Caco-2 (cell line): ENCODE data around the gene DERL3. TPM values are rescaled to one million over a fixed set of nuclear protein-coding genes. Genes with fewer than 3 reads are reported as not detected.

Experiments used
- BruUV-seq: library from RNA; stranded (reverse); fragments of 400-500 nt; replicated peaks from 2 replicates; lab custom pipeline; 2021; lab: Mats Ljungman, UMichigan
- CTCF ChIA-PET: fragments of 300-600 bp; sonication (Branson Sonifier 250); formaldehyde crosslinking; loops from one replicate; lab custom pipeline; 2022; ENCODE audit warnings: antibody characterized with exemption; lab: Charles Lee
- POLR2A ChIA-PET: fragments of 300-600 bp; sonication (Branson Sonifier 250); formaldehyde crosslinking; loops from one replicate; lab custom pipeline; 2022; ENCODE audit warnings: antibody characterized with exemption; lab: Charles Lee
- DNase-seq, 2 experiments: peaks; one replicate each; pipeline versions ENCODE4 v3.0.0 to v3.0.0-alpha.2; 2020 to 2022
- H3K27me3 ChIP-seq: replicated peaks from 2 replicates; pipeline ENCODE4 v1.6.0; 2011; ENCODE audit warnings: low read length; ENCODE audit not compliant: control insufficient read depth, insufficient read depth
- H3K36me3 ChIP-seq: 2 replicates; pipeline ENCODE4 v1.5.1; 2011; ENCODE audit warnings: low read length; ENCODE audit not compliant: control insufficient read depth, insufficient read depth
- H3K4me1 ChIP-seq: fragments of 250-450 bp; sonication (Bioruptor Pico); 2 replicates; pipeline ENCODE4 v1.5.1; 2020; ENCODE audit warnings: mild to moderate bottlenecking
- H3K4me3 ChIP-seq: 2 replicates; pipeline ENCODE4 v1.5.1; 2011; ENCODE audit warnings: low read depth, mild to moderate bottlenecking, control low read depth, low read length
- H3K9me3 ChIP-seq: fragments of 250-450 bp; sonication (Bioruptor Pico); 2 replicates; pipeline ENCODE4 v1.5.1; 2020; ENCODE audit warnings: mild to moderate bottlenecking, moderate library complexity
- H3K27ac Mint-ChIP-seq: one replicate; pipeline ENCODE4 v1.8.0; 2022; ENCODE audit warnings: mixed read lengths; ENCODE audit not compliant: unreplicated experiment
- H3K27me3 Mint-ChIP-seq: one replicate; pipeline ENCODE4 v1.8.0; 2022; ENCODE audit warnings: mixed read lengths; ENCODE audit not compliant: insufficient read depth, unreplicated experiment
- H3K36me3 Mint-ChIP-seq: one replicate; pipeline ENCODE4 v1.8.0; 2022; ENCODE audit warnings: mild to moderate bottlenecking, mixed read lengths; ENCODE audit not compliant: insufficient read depth, unreplicated experiment
- H3K4me1 Mint-ChIP-seq: one replicate; pipeline ENCODE4 v1.8.0; 2022; ENCODE audit warnings: low read depth, mixed read lengths; ENCODE audit not compliant: unreplicated experiment
- H3K4me3 Mint-ChIP-seq: one replicate; pipeline ENCODE4 v1.8.0; 2022; ENCODE audit warnings: mild to moderate bottlenecking, moderate library complexity, mixed read lengths; ENCODE audit not compliant: unreplicated experiment
- H3K9me3 Mint-ChIP-seq: one replicate; pipeline ENCODE4 v1.8.0; 2022; ENCODE audit warnings: mixed read lengths; ENCODE audit not compliant: unreplicated experiment
- CTCF ChIP-seq, 2 experiments: fragments of 200-600 bp in 1 of 2; IDR thresholded peaks; 1 replicate in 1 of 2; 2 replicates in 1 of 2; pipeline versions ENCODE4 v1.5.1 to v1.8.0; 2011 to 2022; ENCODE audit warnings: antibody characterized with exemption in 1 of 2, control low read depth in 1 of 2, inconsistent platforms in 1 of 2, low read depth in 1 of 2, low read length in 1 of 2, mild to moderate bottlenecking in 1 of 2, moderate library complexity in 1 of 2; ENCODE audit not compliant: insufficient read depth in 1 of 2, severe bottlenecking in 1 of 2, unreplicated experiment in 1 of 2
- intact Hi-C: fragments of 100-400 bp; cut with micrococcal nuclease; formaldehyde crosslinking; loops from one replicate; pipeline ENCODE4 v1.10.0; 2022; ENCODE audit not compliant: unreplicated experiment
- total RNA-seq: library from RNA; stranded (reverse); gene quantifications from 2 replicates; pipeline ENCODE4 v1.2.3, GENCODE V29; 2022

DERL3 gene
- total RNA-seq, 1 experiment from 2014 or later: 4.4 TPM

GRCh38 chr22:23847310-23847920, 8.6 kb upstream of the DERL3 start:
- Histone ChIP-seq H3K9me3 (no peaks in the 10 kb centered on the region), H3K36me3 (no peaks in the 10 kb centered on the region), H3K27me3 (no peaks in the 10 kb centered on the region), H3K4me1 (peaks cover 8% of the 10 kb centered on the region), H3K4me3 (no peak overlapping the region)
- BruUV-seq: no TSS peak
- Mint-ChIP-seq H3K36me3 (peaks cover 6% of the 10 kb centered on the region), H3K27me3 (no peaks in the 10 kb centered on the region), H3K4me1 (no peaks in the 10 kb centered on the region), H3K27ac (no peak overlapping the region), H3K4me3 (no peak overlapping the region), H3K9me3 (no peaks in the 10 kb centered on the region)
- intact Hi-C loops: loop anchor here (5.0 kb wide), 1 partner anchor 305 kb away; no protein-coding TSS in a partner anchor
- ChIA-PET POLR2A (interaction anchor here (0.6 kb wide), 1 partner anchor 10 kb away, joined by 4 read pairs; the partner anchor contains the start of gene SLC2A11), CTCF (interaction anchor here (1.0 kb wide), 1 partner anchor 73 kb away, joined by 5 read pairs; no protein-coding TSS in a partner anchor)
- DNase-seq: no peak
- no peak for TF ChIP-seq CTCF (IDR thresholded peaks at IDR 0.05; ENCODE audit: insufficient read depth in 1 of 2, low read depth in 1 of 2, low read length in 1 of 2, severe bottlenecking in 1 of 2, unreplicated experiment in 1 of 2)

- H3K9me3 Mint-ChIP-seq: no peaks in the 10 kb centered on the region
- H3K36me3 ChIP-seq: no peaks in the 10 kb centered on the region
- ChIA-PET POLR2A (interaction anchor here (0.6 to 1.5 kb wide), 2 partner anchors 12 to 83 kb away, joined by 3 to 17 read pairs; partner anchors contain the start of gene SLC2A11), CTCF (interaction anchor here (0.5 to 1.3 kb wide), 3 partner anchors 71 to 110 kb away, joined by 3 to 9 read pairs (median 3); no protein-coding TSS in a partner anchor)
- no peaks in the 10 kb centered on the region for H3K9me3 ChIP-seq
- no TSS peak for BruUV-seq
- peaks cover 6% of the 10 kb centered on the region for H3K36me3 Mint-ChIP-seq
- no peaks in the 10 kb centered on the region for H3K4me1 Mint-ChIP-seq
- intact Hi-C loops: loop anchor here (5.0 kb wide), 1 partner anchor 304 kb away; no protein-coding TSS in a partner anchor
- no peaks in the 10 kb centered on the region for H3K27me3 ChIP-seq
- no peak overlapping the region for H3K27ac Mint-ChIP-seq
- no peak for DNase-seq
- TF ChIP-seq CTCF (IDR thresholded peaks at IDR 0.05; ENCODE audit: insufficient read depth in 1 of 2, low read depth in 1 of 2, low read length in 1 of 2, severe bottlenecking in 1 of 2, unreplicated experiment in 1 of 2): no peak
- H3K4me1 ChIP-seq: peaks cover 8% of the 10 kb centered on the region
- no peak overlapping the region for H3K4me3 Mint-ChIP-seq
- H3K27me3 Mint-ChIP-seq: no peaks in the 10 kb centered on the region
- no peak overlapping the region for H3K4me3 ChIP-seq
Measured at GRCh38 chr22:23846081-23846469, 7.3 kb upstream of the DERL3 start.

GRCh38 chr22:23845265-23846080, 6.7 kb upstream of the DERL3 start:
- H3K4me1 Mint-ChIP-seq: no peaks in the 10 kb centered on the region
- Histone ChIP-seq H3K4me3 (no peak overlapping the region), H3K9me3 (no peaks in the 10 kb centered on the region), H3K4me1 (peaks cover 8% of the 10 kb centered on the region), H3K36me3 (no peaks in the 10 kb centered on the region), H3K27me3 (no peaks in the 10 kb centered on the region)
- H3K27ac Mint-ChIP-seq: no peak overlapping the region
- peaks cover 6% of the 10 kb centered on the region for H3K36me3 Mint-ChIP-seq
- POLR2A ChIA-PET: interaction anchor here (0.6 to 1.5 kb wide), 3 partner anchors 12 to 83 kb away, joined by 3 to 17 read pairs (median 3); partner anchors contain the start of gene SLC2A11
- H3K9me3 Mint-ChIP-seq: no peaks in the 10 kb centered on the region
- no peak for TF ChIP-seq CTCF (IDR thresholded peaks at IDR 0.05; ENCODE audit: insufficient read depth in 1 of 2, low read depth in 1 of 2, low read length in 1 of 2, severe bottlenecking in 1 of 2, unreplicated experiment in 1 of 2)
- BruUV-seq: no TSS peak
- H3K27me3 Mint-ChIP-seq: no peaks in the 10 kb centered on the region
- H3K4me3 Mint-ChIP-seq: no peak overlapping the region
- CTCF ChIA-PET: interaction anchor here (0.5 to 1.3 kb wide), 2 partner anchors 92 to 109 kb away, joined by 3 to 9 read pairs; no protein-coding TSS in a partner anchor
- no peak for DNase-seq
- intact Hi-C loops: loop anchor here (5.0 kb wide), 1 partner anchor 303 kb away; no protein-coding TSS in a partner anchor
